DMS53 treated with DMSO at 0.1 percent for 48 hours (cell line): ENCODE measurements around the gene CXCL9.
"Not testable (repeated sequence)": the region's sequence is repeated elsewhere in the genome, so short reads cannot be mapped to it uniquely, and the experiment has no call there.

Source experiments
- DNase-seq: peaks from one replicate; lab custom pipeline; 2025; ENCODE audit not compliant: unreplicated experiment; lab: John Stamatoyannopoulos, UW

CXCL9 gene

DNA sequence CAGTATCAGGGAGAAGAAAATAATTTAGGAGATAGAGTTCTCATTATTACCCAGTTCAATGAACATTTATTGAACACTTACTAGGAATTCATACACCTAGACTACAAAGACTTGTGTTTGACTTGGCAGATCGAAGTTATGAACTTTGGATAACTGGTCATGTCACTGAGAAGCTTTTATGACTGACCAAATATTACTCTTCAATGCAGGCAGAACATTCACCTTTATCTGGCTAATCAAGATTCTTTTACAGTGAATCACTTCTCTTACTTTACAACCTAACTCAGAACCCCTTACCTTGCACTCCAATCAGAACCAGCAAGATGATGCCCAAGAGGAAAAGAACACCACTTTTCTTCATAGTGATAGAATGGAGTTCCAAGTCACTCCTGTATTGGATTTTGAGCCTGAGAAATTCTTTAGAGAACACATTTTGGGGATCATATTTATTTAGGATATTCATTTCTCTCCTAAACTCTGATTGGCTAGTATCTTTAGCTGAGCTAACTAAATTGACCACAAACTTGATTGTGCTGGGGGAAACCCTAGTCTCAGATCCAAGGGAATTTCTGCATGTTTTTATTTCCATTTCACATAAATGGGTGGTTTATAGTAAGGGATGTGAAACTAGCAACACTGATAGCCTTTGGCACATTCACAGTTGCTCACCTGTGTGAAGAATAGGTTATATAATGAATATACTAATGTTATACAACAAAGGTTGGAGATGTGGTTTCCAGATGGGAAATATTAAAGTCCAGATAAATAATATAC is at the start of gene CXCL9:
TSS of gene CXCL9 (minus strand) at position 421 of the 774 bp plus-strand sequence. CDS start at position 361, 60 bp downstream.
- no peak for DNase-seq

DNA sequence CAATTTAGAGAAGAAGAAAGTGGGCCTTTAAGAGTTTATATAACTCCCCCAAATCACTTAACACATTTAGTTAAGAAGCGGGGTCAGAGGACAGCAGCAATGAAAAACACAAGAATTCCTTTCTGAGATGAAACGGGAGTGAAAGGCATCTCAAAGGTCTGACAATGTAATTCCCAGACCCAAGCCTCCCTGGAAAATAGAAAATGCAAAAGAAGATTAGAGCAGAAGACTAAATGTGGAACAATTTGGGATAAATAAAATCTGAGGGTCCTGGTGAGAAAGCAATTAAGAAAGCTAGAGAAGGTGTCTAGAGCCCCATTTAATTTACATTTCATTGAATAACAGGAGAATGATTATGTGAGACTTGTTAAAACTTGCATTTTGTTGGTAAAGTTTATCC is 48.1 kb upstream of the CXCL9 start:
- no peak for DNase-seq

DNA sequence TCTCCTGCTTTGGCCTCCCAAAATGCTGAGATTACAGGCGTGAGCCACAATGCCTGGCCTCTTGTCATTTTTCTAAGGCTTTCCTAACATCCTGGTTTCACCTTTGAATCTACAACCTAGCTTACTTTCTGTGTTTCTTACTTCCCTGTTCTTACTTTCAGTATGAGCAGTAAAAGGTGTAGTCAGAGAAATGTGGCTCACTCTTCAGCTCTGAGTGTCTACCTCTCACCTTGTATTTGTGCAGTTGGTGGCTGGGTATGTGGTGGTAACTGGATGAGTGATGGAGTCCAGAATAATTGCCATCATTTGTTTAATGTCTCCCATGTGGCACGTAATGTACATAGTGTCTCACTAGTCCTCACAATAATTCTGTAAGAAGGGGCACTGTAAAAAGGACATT is 47.7 kb upstream of the CXCL9 start:
- no peak for DNase-seq

DNA sequence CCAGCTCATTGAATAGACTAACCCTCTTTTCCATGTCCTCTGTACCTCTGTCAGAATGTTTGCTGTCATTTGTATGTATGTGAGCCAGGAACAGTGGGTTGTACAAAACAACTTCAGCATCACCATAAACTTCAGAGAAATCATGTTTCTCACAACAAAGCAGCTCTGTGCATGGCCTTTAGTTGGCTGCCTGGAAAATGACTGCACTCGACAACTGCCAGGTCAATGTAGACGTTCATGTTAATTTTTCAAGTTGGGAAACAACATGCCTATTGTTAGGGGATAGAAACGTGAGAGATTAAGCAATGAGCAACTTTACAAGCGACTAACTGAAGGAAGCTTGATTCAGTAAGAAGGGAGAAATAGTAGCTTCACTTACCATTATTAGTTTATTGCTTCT is 46.4 kb upstream of the CXCL9 start:
- DNase-seq = no peak

DNA sequence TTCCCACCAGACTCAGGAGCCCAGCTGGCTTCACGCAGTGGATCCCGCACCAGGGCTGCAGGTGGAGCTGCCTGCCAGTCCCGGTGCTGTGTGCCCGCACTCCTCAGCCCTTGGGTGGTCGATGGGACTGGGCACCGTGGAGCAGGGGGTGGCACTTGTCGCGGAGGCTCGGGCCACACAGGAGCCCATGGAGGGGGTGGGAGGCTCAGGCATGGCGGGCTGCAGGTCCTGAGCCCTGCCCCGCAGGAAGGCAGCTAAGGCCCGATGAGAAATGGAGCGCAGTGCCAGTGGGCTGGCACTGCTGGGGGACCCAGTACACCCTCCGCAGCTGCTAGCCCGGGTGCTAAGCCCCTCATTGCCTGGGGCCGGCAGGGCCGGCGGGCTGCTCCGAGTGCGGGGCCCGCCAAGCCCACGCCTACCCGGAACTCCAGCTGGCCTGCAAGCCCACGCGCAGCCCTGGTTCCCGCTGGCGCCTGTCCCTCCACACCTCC is 43.3 kb upstream of the CXCL9 start:
- DNase-seq = not testable (repeated sequence)

DNA sequence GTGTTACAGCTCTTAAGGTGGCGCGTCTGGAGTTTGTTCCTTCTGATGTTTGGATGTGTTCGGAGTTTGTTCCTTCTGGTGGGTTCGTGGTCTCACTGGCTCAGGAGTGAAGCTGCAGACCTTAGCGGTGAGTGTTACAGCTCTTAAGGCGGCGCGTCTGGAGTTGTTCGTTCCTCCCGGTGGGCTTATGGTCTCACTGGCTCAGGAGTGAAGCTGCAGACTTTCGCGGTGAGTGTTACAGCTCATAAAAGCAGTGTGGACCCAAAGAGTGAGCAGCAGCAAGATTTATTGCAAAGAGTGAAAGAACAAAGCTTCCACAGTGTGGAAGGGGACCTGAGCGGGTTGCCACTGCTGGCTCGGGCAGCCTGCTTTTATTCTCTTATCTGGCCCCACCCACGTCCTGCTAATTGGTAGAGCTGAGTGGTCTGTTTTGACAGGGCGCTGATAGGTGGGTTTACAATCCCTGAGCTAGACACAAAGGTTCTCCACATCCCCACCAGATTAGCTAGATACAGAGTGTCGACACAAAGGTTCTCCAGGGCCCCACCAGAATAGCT is 42.6 kb upstream of the CXCL9 start:
- not testable (repeated sequence) for DNase-seq

DNA sequence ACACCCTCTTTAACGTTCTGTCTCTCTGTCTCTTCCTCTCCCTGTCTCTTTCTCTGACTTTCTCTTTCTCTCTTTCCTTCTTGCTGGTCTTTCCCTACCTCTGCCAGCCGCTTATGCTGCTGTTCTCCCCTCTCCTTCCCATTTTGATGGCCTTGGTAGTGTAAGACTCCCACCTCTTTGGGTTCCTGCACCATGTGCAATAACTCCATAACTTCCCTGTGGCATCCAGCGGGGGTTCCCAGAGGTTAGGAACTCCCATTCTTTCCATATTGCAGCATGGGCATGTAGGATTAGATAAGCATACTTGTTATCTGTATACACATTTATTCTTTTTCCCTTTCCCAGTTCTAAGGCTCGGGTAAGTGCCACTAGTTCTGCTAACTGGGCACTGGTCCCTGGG is 37.4 kb upstream of the CXCL9 start:
- not testable (repeated sequence) for DNase-seq

DNA sequence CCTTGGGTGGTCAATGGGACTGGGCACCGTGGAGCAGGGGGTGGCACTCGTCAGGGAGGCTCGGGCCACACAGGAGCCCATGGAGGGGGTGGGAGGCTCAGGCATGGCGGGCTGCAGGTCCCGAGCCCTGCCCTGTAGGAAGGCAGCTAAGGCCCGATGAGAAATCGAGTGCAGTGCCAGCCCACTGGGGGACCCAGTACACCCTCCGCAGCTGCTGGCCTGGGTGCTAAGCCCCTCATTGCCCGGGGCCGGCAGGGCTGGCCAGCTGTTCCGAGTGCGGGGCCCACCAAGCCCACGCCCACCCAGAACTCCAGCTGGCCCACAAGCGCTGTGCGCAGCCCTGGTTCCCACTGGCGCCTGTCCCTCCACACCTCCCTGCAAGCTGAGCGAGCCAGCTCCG is 36.0 kb upstream of the CXCL9 start:
- not testable (repeated sequence) for DNase-seq

DNA sequence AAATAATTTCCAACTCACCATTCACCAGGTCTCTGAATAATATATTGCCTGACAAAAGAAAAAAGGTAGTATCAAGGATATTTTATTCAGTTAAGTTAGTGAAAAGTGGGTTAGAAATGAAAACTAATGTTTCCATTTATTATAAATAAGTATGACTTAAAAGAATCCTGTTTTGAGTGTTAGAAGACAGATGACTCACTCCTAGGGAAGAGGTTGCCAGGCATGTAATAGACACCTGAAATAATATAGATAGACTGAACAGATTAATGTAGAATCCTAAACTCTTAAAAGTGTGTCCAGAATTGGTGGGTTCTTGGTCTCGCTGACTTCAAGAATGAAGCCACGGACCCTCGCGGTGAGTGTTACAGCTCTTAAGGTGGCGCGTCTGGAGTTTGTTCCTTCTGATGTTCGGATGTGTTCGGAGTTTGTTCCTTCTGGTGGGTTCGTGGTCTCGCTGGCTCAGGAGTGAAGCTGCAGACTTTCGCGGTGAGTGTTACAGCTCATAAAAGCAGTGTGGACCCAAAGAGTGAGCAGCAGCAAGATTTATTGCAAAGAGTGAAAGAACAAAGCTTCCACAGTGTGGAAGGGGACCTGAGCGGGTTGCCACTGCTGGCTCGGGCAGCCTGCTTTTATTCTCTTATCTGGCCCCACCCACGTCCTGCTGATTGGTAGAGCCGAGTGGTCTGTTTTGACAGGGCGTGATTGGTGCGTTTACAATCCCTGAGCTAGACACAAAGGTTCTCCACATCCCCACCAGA is 35.1 kb upstream of the CXCL9 start:
- DNase-seq = not testable (repeated sequence)

DNA sequence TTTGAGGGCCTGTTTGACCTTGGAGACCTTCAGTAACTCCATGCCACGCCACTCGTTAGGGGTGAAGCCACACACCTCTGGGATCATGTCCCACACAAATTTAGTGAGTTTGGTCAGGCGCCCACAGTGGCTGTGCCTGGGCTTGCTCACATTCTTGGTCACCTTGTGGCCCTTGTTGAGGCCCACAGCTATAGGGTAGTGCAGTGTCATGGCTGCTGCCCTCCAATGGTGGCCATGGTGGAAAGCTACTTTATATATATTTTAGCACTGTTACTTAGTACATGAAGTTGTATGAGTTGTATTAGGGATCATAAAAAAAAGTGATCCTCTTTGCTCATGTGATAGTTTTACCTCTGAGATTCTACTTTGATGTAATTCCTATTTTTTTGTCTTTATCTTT is 29.5 kb upstream of the CXCL9 start:
- DNase-seq = no peak

DNA sequence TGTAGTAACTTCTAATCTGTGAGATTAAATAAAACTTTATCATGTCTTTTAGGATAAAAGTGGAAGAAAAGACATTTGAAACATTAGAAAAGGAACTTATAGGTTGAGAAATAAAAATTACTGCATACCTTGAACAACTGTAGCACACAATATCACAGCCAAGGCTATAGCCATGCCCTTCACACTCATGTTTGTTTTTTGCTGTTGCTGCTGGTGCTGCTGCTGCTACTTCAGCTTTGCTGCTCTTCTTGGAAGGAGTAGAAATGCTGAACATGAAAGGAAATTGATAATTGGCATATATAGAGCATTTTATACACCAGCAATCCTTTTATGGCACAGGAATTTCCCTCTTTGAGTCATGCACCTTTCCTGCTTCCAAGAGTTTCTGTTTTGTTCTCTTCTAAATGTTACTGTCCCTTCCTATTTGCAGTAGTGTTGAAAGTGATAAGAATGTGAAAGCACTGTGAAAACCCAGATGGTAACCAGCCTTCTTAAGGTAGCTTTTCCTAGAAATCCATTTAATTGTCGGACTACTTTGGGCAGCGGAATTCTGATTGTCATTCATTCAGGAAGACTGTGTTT is 28.6 kb upstream of the CXCL9 start, which contains the start of gene CXCL11:
TSS of gene CXCL11 (minus strand) at position 272 of the 582 bp plus-strand sequence. CDS start at position 189, 83 bp downstream.
- no peak for DNase-seq

DNA sequence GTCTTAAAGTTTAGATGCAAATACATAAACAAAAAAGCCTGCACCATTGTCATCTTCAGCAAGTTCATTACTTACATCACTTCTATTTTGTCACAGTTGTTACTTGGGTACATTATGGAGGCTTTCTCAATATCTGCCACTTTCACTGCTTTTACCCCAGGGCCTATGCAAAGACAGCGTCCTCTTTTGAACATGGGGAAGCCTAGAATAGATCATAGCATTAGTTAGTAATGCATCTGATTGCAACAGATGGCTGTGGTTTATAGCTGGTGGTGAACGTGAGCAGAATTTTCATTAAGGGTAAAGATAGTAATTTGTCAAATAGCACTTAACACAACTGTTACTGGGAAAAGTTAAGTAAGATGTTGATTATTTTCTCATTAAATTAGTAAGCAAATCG is 27.8 kb upstream of the CXCL9 start:
- DNase-seq = no peak

DNA sequence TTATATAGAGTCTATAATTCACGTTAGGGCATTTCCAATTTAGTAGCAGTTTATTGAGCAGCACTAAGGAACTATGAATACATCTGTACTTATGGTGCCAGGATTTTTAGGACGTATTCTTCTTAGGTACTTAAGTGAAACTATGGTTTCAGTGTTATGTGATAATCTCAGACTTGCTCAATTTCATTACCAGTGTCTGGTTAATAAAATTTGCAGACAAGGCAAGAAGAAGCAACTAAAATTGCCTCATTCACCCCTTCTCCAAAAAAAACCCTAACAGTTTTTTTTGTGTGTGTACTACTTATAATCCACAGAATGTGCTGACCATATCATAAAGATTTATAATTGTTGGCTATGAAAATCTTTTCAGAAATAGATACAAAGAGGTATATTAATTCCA is 22.0 kb upstream of the CXCL9 start:
- no peak for DNase-seq

DNA sequence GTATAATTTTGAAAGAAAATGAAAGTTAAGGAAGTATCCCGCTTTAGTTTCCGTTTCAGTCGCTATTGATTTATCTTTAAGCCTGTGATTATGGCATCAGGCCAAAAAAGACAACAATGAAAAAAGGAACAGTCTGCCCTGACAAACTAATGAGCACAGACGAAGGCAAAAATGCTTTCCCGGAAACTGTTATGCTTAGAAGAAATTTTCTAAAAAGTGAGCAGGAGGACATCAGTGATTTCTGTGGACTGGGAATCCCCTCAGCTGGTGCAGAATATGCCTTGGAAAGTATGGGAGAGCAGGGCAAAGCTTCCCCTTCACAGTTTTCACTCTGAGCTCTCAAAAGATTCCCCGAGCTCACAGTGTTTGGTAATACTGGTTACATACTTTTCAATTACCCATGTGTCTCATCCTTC is 21.0 kb upstream of the CXCL9 start:
- DNase-seq = no peak

DNA sequence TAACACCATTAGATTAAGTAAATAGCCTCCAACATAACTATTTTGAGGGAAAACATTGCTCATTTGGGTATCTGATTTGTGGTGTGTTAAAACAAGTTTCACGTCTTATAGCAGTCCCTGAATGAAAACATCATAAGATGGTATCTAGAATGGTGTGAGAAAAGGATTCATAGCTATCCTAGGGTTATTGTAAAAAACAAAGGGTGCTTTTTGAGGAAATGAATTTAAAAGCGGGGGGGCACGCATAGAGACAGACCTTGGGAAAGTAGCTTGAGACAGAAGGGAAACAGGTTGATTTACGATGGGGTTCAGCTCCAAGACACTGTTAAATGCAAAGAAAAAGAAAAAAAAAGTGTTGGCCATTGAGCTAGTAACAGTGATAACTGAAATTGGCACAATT is 16.8 kb upstream of the CXCL9 start:
- no peak for DNase-seq

DNA sequence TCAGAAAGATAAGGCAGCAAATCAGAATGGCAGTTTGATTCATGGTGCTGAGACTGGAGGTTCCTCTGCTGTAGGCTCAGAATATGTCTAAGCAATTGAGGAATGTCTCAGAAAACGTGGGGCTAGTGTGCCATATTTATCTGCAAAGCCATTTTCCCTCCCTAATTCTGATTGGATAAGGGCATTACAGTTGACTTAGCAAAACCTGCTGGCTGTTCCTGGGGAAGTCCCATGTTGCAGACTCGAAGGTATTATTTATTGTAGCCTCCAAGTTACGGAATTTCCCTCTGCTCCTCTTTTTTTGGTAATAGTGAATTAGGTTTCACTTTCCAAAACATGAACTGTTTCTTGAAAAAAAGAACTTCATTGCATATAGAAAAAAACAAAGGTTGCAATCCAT is 16.1 kb upstream of the CXCL9 start, which contains the start of gene CXCL10:
TSS of gene CXCL10 (minus strand) at position 109 of the 400 bp plus-strand sequence. CDS start at position 43, 66 bp downstream.
- no peak for DNase-seq

DNA sequence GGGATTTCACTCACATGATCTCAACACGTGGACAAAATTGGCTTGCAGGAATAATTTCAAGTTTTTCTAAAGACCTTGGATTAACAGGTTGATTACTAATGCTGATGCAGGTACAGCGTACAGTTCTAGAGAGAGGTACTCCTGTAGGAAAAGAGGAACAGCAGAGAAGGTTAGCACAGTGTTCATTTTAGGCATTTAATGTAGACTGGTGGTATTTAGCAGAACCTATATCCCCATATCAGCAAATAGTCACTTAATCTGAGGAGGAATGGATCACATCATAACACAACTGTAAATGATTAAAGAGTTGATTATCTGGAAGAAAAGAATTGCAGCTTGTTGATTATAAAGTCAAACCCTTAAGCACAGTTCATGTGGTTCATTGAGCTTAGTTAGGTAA is 15.4 kb upstream of the CXCL9 start:
- no peak for DNase-seq

DNA sequence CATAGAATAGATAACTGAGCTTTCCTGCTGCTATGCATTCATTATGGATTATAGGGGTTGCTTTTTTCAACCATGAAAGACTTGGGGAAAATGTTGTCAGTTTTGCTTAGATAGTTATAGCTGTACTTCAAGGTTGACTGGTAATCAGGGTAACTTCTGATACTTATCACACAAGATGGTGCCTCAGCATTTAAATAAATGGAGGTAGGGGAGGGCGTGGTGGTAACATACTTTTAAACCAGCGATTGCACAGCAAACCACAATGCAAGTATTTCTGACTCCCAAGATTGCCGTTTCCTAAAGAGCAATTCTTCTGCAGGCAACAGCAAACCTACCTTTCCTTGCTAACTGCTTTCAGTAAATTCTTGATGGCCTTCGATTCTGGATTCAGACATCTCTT is 14.7 kb upstream of the CXCL9 start:
- no peak for DNase-seq

DNA sequence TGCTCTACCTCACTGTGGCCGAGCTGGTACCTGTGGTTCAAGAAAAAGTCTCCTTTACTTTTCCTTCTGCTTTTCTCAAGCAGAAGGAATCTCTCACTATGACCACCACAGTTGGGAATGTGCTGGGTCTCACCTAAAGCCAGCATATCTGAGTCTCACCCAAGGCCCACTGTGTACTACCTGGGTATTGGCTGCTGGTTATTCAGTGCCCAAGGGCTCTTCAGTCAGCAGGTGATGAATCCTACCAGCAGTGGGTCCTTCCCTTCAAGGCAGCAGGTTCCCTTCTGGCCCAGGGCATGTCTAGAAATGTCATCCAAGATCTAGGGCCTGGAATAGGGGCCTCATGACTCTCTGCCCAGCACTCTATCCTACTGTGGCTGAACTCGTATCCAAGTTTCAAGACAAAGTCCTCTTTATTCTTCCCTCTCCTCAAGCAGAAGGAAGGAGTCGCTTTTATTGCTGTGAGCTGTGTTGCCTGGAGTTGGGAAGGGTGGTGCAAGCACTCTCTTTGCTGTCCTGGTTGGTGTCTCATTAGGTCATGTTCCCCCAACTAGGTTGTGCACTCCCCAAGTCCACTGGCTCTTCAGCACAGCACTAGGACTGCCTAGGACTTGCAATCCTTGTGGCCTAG is 9.9 kb upstream of the CXCL9 start:
- DNase-seq = no peak

DNA sequence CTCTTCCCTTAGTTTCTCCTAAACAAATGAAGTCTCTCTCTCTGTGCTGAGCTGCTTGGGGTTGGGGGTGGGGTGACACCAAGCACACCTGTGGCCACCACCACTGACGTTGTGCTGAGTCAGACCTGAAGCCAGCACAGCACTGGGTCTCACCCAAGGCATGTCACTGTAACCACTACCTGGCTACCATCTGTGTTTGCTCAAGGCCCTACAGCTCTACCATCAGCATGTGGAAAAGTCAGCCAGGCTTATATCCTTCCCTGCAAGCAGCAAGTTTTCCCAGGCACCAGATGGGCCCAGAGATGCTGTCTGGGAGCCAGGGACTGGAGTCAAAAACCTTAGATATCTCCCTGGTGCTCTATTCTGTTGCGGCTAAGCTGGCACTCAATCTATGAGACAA is 9.1 kb upstream of the CXCL9 start:
- peak; percentile 76 for DNase-seq

DNA sequence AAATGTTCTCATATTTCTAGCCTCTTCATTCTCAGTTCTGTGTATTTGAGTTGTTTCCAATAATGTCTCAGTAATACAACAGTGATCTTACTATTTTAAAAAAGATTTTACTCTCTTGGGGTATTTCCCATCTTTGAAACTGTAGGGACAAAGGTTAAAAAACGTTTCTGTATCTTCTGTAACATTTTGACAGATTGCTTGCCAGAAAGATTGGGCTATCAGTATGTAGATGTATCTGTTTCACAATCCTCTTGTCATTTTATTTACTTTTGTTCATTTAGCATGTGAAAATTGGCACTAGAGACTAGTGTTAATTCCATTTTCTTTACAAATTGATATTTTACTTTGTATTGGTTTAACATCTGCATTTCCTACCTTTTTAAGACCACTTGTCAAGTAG is 6.2 kb upstream of the CXCL9 start:
- no peak for DNase-seq
